ENCODE data around the gene TMEM31.

- TF ChIP-seq EZH2 (IDR thresholded peaks at IDR 0.05; ENCODE audit: low read length, unreplicated experiment) (no peak), CTCF (conservative IDR thresholded peaks at IDR 0.05; ENCODE audit: low read depth, low read length) (no peak), EZH2phosphoT487 (IDR thresholded peaks at IDR 0.05; ENCODE audit: borderline replicate concordance, low read length) (no peak)
These were observed 11.8 kb downstream of the TMEM31 start for GRCh38 chrX:103722505-103722904.

Data from PC-3 (cell line).